Smooth muscle cell (in vitro differentiated cells): Measurements from ENCODE around the gene PRSS1. TPM values are rescaled to one million over a fixed set of nuclear protein-coding genes. Genes with fewer than 3 reads are reported as not detected.
"Not testable (repeated sequence)": the region's sequence is repeated elsewhere in the genome, so short reads cannot be mapped to it uniquely, and the experiment has no call there.

Experiments
- DNase-seq: peaks from one replicate; lab custom pipeline; 2025; ENCODE audit not compliant: unreplicated experiment; lab: John Stamatoyannopoulos, UW
- H2AFZ ChIP-seq: fragments of 200-600 bp; sonication (generic); 2 replicates; pipeline ENCODE4 v1.6.0; 2016; ENCODE audit warnings: antibody characterized with exemption, low read depth, mild to moderate bottlenecking
- H3F3A ChIP-seq: fragments of 200-600 bp; sonication (generic); 2 replicates; pipeline ENCODE4 v1.6.0; 2017; ENCODE audit warnings: antibody characterized with exemption, low read depth
- H3K27ac ChIP-seq: fragments of 200-600 bp; sonication (generic); 2 replicates; pipeline ENCODE4 v1.5.1; 2016; ENCODE audit warnings: low read depth, mild to moderate bottlenecking
- H3K27me3 ChIP-seq: fragments of 200-600 bp; sonication (generic); 2 replicates; pipeline ENCODE4 v1.6.1; 2016; ENCODE audit warnings: low read depth, mild to moderate bottlenecking
- H3K36me3 ChIP-seq: fragments of 200-600 bp; sonication (generic); 2 replicates; pipeline ENCODE4 v1.5.1; 2016; ENCODE audit warnings: low read depth
- H3K4me1 ChIP-seq: fragments of 200-600 bp; sonication (generic); 2 replicates; pipeline ENCODE4 v1.5.1; 2016; ENCODE audit warnings: low read depth
- H3K4me2 ChIP-seq: fragments of 200-600 bp; sonication (generic); 2 replicates; pipeline ENCODE4 v1.6.0; 2016; ENCODE audit warnings: mild to moderate bottlenecking
- H3K4me3 ChIP-seq: fragments of 200-600 bp; sonication (generic); 2 replicates; pipeline ENCODE4 v1.5.1; 2016; ENCODE audit warnings: mild to moderate bottlenecking
- H3K79me2 ChIP-seq: fragments of 200-600 bp; sonication (generic); 2 replicates; pipeline ENCODE4 v1.6.0; 2016; ENCODE audit warnings: low read depth, mild to moderate bottlenecking
- H3K9ac ChIP-seq: fragments of 200-600 bp; sonication (generic); 2 replicates; pipeline ENCODE4 v1.6.0; 2016; ENCODE audit warnings: low read depth
- H3K9me3 ChIP-seq: fragments of 200-600 bp; sonication (generic); replicated peaks from 2 replicates; pipeline ENCODE4 v1.5.1; 2016; ENCODE audit warnings: low read depth
- H4K20me1 ChIP-seq: fragments of 200-600 bp; sonication (generic); 2 replicates; pipeline ENCODE4 v1.6.0; 2016; ENCODE audit warnings: low read depth
- CTCF ChIP-seq: fragments of 200-600 bp; sonication (generic); IDR thresholded peaks from 2 replicates; pipeline ENCODE4 v1.5.1; 2017; ENCODE audit warnings: borderline replicate concordance, mild to moderate bottlenecking, antibody characterized with exemption; ENCODE audit not compliant: insufficient read depth, poor library complexity, severe bottlenecking
- WGBS: methylation state at CpG from one replicate; pipeline ENCODE4 v1.1.7; 2016; ENCODE audit warnings: low lambda C conversion rate; 5-methylcytosine and 5-hydroxymethylcytosine counted together
- polyA plus RNA-seq: library from polyadenylated mRNA; unstranded; fragments of >200 nt; fragmentation: Nextera tagmentation; extraction: Ambion mirVana; gene quantifications from 2 replicates; pipeline ENCODE4 v1.2.1, GENCODE V29; 2016
- total RNA-seq: library from RNA; depleted of rRNA; stranded (reverse); fragments of >200 nt; gene quantifications from 2 replicates; pipeline ENCODE4 v1.2.3, GENCODE V29; 2014

PRSS1 gene
- total and polyA plus RNA-seq, 2 experiments from 2014 or later: not detected

DNA sequence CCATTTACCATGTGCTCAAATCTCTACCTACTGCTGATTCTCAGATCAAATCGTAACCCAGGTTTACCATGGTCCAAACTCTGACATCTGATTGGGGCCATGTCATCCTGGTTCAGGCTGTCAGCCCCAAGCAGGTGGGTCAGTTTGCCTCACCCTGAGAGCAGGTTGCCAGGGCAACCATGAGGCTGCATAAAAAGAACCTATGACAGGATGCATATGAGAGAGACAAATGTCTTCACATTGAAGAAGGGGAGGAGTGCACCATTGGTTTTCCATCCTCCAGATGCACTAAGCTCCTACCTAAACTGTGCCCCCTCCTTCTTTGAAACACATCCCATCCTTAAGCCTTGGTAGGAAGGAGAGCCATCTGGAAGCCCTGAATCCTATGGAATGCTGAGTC lies 10.2 kb downstream of the PRSS1 start:
- no peak for DNase-seq
- WGBS: 91% methylated on average over 1 of the region's 1 CpG
- Histone ChIP-seq H3K36me3 (no peaks in the 10 kb centered on the region), H3K4me1 (no peaks in the 10 kb centered on the region), H4K20me1 (no peaks in the 10 kb centered on the region), H3K9me3 (no peaks in the 10 kb centered on the region), H2AFZ (no peak overlapping the region), H3F3A (no peaks in the 10 kb centered on the region), H3K4me3 (no peak overlapping the region), H3K9ac (no peak overlapping the region), H3K4me2 (no peak overlapping the region), H3K27me3 (no peaks in the 10 kb centered on the region), H3K79me2 (no peaks in the 10 kb centered on the region), H3K27ac (no peak overlapping the region)
- TF ChIP-seq CTCF: no peak

- Histone ChIP-seq H3K4me3 (no peak overlapping the region), H4K20me1 (no peaks in the 10 kb centered on the region), H3K4me1 (no peaks in the 10 kb centered on the region), H3F3A (no peaks in the 10 kb centered on the region), H3K36me3 (no peaks in the 10 kb centered on the region), H3K9ac (no peak overlapping the region), H3K4me2 (no peak overlapping the region), H3K9me3 (no peaks in the 10 kb centered on the region), H3K27me3 (no peaks in the 10 kb centered on the region), H3K27ac (no peak overlapping the region), H2AFZ (no peak overlapping the region), H3K79me2 (no peaks in the 10 kb centered on the region)
- 62% methylated on average over 5 of the region's 5 CpGs for WGBS
- no peak for TF ChIP-seq CTCF
- DNase-seq: no peak
Measured at GRCh38 chr7:142760071-142760642, 10.9 kb downstream of the PRSS1 start.

GRCh38 chr7:142761606-142762005 lies 12.3 kb downstream of the PRSS1 start:
- H3K4me2 ChIP-seq, H4K20me1 ChIP-seq, H3K27ac ChIP-seq, H3K4me3 ChIP-seq, H3K4me1 ChIP-seq, H3F3A ChIP-seq, H3K9ac ChIP-seq, H3K79me2 ChIP-seq, H3K36me3 ChIP-seq, H3K9me3 ChIP-seq, H3K27me3 ChIP-seq, DNase-seq, H2AFZ ChIP-seq: not testable (repeated sequence)
- WGBS: 60% methylated on average over 2 of the region's 2 CpGs

- no peak for TF ChIP-seq CTCF
- no peak overlapping the region for H3K4me3 ChIP-seq
- 71% methylated on average over 1 of the region's 1 CpG for WGBS
- no peak overlapping the region for H3K27ac ChIP-seq
- no peaks in the 10 kb centered on the region for H4K20me1 ChIP-seq
- H3K4me2 ChIP-seq: no peak overlapping the region
- no peak overlapping the region for H3K9ac ChIP-seq
- no peaks in the 10 kb centered on the region for H3K27me3 ChIP-seq
- no peaks in the 10 kb centered on the region for H3K36me3 ChIP-seq
- H3K79me2 ChIP-seq: no peaks in the 10 kb centered on the region
- DNase-seq: no peak
- H3K4me1 ChIP-seq: no peaks in the 10 kb centered on the region
- H2AFZ ChIP-seq: no peak overlapping the region
- H3K9me3 ChIP-seq: no peaks in the 10 kb centered on the region
- no peaks in the 10 kb centered on the region for H3F3A ChIP-seq
Measured at GRCh38 chr7:142762104-142762503, 12.8 kb downstream of the PRSS1 start.
